Natural killer cell (primary cell): ENCODE data around the gene SRGN. TPM values are rescaled to one million over a fixed set of nuclear protein-coding genes. Genes with fewer than 3 reads are reported as not detected.

Source experiments
- ATAC-seq, 3 donors: fragments of 150-1000 bp in 2 of 3; fragments of 200-7000 bp in 1 of 3; cut with Tn5 transposase; 1 replicate in 1 of 3; 2 replicates in 2 of 3; pipeline ENCODE4 v1.10.0; 2021; ENCODE audit warnings: mild to moderate bottlenecking in 2 of 3, moderate library complexity in 2 of 3
- DNase-seq, 2 donors: peaks; one replicate each; pipeline versions ENCODE4 v3.0.0 to v3.0.0-alpha.2; 2013 to 2021; ENCODE audit warnings: mixed read lengths in 1 of 2
- H3K27ac ChIP-seq: one replicate; pipeline ENCODE4 v1.5.1; 2013; ENCODE audit warnings: mild to moderate bottlenecking, low read length
- H3K27me3 ChIP-seq: one replicate; pipeline ENCODE4 v1.6.1; 2013; ENCODE audit warnings: low read length; ENCODE audit not compliant: control insufficient read depth, insufficient read depth
- H3K36me3 ChIP-seq: one replicate; pipeline ENCODE4 v1.6.1; 2013; ENCODE audit warnings: low read length; ENCODE audit not compliant: control insufficient read depth, insufficient read depth
- H3K4me1 ChIP-seq: one replicate; pipeline ENCODE4 v1.6.1; 2013; ENCODE audit warnings: low read length; ENCODE audit not compliant: control insufficient read depth, insufficient read depth
- H3K4me3 ChIP-seq: one replicate; pipeline ENCODE4 v1.5.1; 2013; ENCODE audit warnings: low read length
- H3K9me3 ChIP-seq: one replicate; pipeline ENCODE4 v1.6.1; 2013; ENCODE audit warnings: low read length; ENCODE audit not compliant: control insufficient read depth, insufficient read depth
- H3K27ac Mint-ChIP-seq, 2 donors: one replicate each; pipeline ENCODE4 v1.8.0; 2022; ENCODE audit warnings: mild to moderate bottlenecking in 2 of 2, mixed read lengths in 2 of 2, moderate library complexity in 1 of 2
- H3K27me3 Mint-ChIP-seq, 2 donors: one replicate each; pipeline ENCODE4 v1.8.0; 2022; ENCODE audit warnings: low read depth in 2 of 2, mixed read lengths in 2 of 2
- H3K36me3 Mint-ChIP-seq: one replicate; pipeline ENCODE4 v1.8.0; 2022; ENCODE audit warnings: mixed read lengths
- H3K4me1 Mint-ChIP-seq, 2 donors: one replicate each; pipeline ENCODE4 v1.8.0; 2022; ENCODE audit warnings: mixed read lengths in 2 of 2
- H3K4me3 Mint-ChIP-seq: one replicate; pipeline ENCODE4 v1.8.0; 2022; ENCODE audit warnings: mild to moderate bottlenecking, moderate library complexity, mixed read lengths
- H3K9me3 Mint-ChIP-seq, 2 donors: one replicate each; pipeline ENCODE4 v1.8.0; 2022; ENCODE audit warnings: mixed read lengths in 2 of 2
- CTCF ChIP-seq: fragments of 200-600 bp; IDR thresholded peaks from one replicate; pipeline ENCODE4 v1.8.0; 2022; ENCODE audit warnings: antibody characterized with exemption
- WGBS: methylation state at CpG from one replicate; pipeline ENCODE4 v1.1.7; 2013; ENCODE audit warnings: missing lambda C conversion rate; ENCODE audit not compliant: insufficient coverage; 5-methylcytosine and 5-hydroxymethylcytosine counted together
- intact Hi-C: fragments of 100-400 bp; cut with micrococcal nuclease; formaldehyde crosslinking; loops from one replicate; pipeline ENCODE4 v1.14.2; 2022
- total RNA-seq, 4 donors: library from RNA; stranded (reverse); fragments of 120-200 nt in 1 of 4; gene quantifications; one replicate each; pipeline versions ENCODE4 v1.2.3 to v1.2.4, GENCODE V29; 2013 to 2022

The SRGN gene
- total RNA-seq, 3 donors from 2014 or later (not counting 1 experiment from before 2014, with no cell fraction given): 636 to 954 (median 778) TPM

DNA sequence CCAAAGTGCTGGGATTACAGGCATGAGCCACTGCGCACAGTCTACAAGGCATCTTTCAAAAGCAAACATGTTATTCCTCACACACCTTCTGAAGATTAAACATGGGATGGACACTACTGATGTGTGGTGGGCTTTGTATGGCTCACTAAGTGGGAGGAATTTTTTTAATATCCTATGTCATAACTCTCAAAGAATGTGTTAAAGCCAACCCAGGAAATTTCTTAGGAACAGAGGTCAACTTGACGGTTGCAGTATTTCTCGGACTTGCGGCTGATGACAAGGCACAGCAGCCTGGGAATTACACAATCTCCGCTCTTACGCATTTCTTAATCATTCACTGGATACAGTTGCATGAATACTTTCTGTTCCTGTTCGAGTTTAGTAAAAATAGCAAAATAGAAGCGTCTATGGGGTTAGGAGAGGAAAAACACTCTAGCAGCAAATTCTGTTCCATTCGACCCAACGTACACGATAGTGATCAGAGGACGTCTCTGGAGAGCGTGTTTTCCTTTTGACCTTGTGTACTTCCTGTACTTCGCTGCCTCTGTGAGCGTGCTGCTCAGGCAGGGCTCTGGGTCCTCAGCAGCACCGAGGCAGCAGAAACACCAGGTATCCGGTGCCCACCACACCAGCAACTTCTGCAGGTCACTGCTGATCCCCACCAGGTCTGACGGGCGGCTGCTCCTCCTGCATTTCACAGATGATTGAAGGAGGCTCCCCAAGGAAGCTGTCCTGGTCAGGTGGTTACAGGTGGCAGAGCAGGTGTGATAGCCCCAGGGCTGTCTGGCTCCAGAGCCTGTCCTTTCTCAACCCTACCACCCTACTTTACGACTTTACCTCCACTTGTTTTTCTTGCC is 26.4 kb upstream of the SRGN start:
- Mint-ChIP-seq H3K4me3 (peak overlapping the region; percentile 70), H3K4me1 (peaks cover 40 to 45% of the 10 kb centered on the region in 2 donors), H3K36me3 (no peaks in the 10 kb centered on the region), H3K9me3 (no peaks in the 10 kb centered on the region), H3K27ac (peak overlapping the region; percentile 73 to 89), H3K27me3 (no peaks in the 10 kb centered on the region)
- no peak for TF ChIP-seq CTCF
- H3K36me3 ChIP-seq: no peaks in the 10 kb centered on the region
- H3K27me3 ChIP-seq: no peaks in the 10 kb centered on the region
- H3K9me3 ChIP-seq: no peaks in the 10 kb centered on the region
- H3K4me1 ChIP-seq: peaks cover 64% of the 10 kb centered on the region
- H3K4me3 ChIP-seq: peak overlapping the region; percentile 32
- intact Hi-C loops: loop anchor here (2.0 kb wide), 1 partner anchor 17 kb away; no protein-coding TSS in a partner anchor
- ATAC-seq (peak; percentile 56 to 80 (median 67)), DNase-seq (peak in 1 of 2 donors; percentile 66)
- H3K27ac ChIP-seq: peak overlapping the region; percentile 82
- WGBS: 11% methylated on average over 19 of the region's 20 CpGs

DNA sequence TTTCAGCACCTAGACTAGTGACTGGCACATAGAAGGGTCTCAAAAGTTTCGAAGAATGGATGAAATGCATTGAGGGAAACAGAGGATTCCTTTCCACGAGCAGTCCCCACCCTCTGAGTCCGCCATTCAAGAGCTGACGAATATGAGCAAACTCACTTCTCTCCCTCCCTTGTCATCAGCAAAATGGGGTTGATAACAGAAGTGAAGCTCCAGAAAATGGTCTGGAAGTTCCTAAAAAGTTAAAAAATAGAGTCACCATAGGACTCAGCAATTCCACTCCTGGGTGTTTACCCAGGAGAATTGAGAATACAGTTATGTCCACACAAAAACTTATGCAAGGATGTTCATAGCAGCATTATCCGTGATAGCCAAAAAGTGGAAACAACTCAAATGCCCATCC is 25.0 kb upstream of the SRGN start:
- H3K36me3 ChIP-seq: no peaks in the 10 kb centered on the region
- H3K36me3 Mint-ChIP-seq: no peaks in the 10 kb centered on the region
- no peaks in the 10 kb centered on the region for H3K27me3 ChIP-seq
- no peak overlapping the region for H3K4me3 ChIP-seq
- TF ChIP-seq CTCF: no peak
- intact Hi-C loops: no loop called here
- 96% methylated on average over 5 of the region's 5 CpGs for WGBS
- H3K4me1 Mint-ChIP-seq: peaks cover 27 to 32% of the 10 kb centered on the region in 2 donors
- H3K27ac ChIP-seq: no peak overlapping the region
- H3K9me3 Mint-ChIP-seq: no peaks in the 10 kb centered on the region
- H3K4me3 Mint-ChIP-seq: no peak overlapping the region
- no peaks in the 10 kb centered on the region for H3K27me3 Mint-ChIP-seq
- ATAC-seq (no peak), DNase-seq (no peak)
- H3K9me3 ChIP-seq: no peaks in the 10 kb centered on the region
- H3K4me1 ChIP-seq: peaks cover 50% of the 10 kb centered on the region
- peak overlapping the region in 1 of 2 donors; percentile 45 for H3K27ac Mint-ChIP-seq

GRCh38 chr10:69064762-69065328 is 23.1 kb upstream of the SRGN start:
- ATAC-seq (no peak), DNase-seq (no peak)
- H3K36me3 ChIP-seq: no peaks in the 10 kb centered on the region
- TF ChIP-seq CTCF: no peak
- H3K27me3 Mint-ChIP-seq: no peaks in the 10 kb centered on the region
- no peaks in the 10 kb centered on the region for H3K9me3 Mint-ChIP-seq
- H3K4me1 Mint-ChIP-seq: peaks cover 20 to 25% of the 10 kb centered on the region in 2 donors
- no peaks in the 10 kb centered on the region for H3K36me3 Mint-ChIP-seq
- H3K4me3 Mint-ChIP-seq: no peak overlapping the region
- peaks cover 38% of the 10 kb centered on the region for H3K4me1 ChIP-seq
- no peaks in the 10 kb centered on the region for H3K27me3 ChIP-seq
- peak overlapping the region; percentile 20 for H3K27ac ChIP-seq
- H3K4me3 ChIP-seq: no peak overlapping the region
- intact Hi-C loops: no loop called here
- H3K27ac Mint-ChIP-seq: no peak overlapping the region
- 92% methylated on average over 6 of the region's 6 CpGs for WGBS
- no peaks in the 10 kb centered on the region for H3K9me3 ChIP-seq
